ENCODE results near the gene IL25. TPM values are rescaled to one million over a fixed set of nuclear protein-coding genes. Genes with fewer than 3 reads are reported as not detected.
A peak's percentile ranks its signal among the peaks of the same experiment; 100 is the strongest.

Gene IL25
- polyA plus RNA-seq, 4 donors: not detected

DNA sequence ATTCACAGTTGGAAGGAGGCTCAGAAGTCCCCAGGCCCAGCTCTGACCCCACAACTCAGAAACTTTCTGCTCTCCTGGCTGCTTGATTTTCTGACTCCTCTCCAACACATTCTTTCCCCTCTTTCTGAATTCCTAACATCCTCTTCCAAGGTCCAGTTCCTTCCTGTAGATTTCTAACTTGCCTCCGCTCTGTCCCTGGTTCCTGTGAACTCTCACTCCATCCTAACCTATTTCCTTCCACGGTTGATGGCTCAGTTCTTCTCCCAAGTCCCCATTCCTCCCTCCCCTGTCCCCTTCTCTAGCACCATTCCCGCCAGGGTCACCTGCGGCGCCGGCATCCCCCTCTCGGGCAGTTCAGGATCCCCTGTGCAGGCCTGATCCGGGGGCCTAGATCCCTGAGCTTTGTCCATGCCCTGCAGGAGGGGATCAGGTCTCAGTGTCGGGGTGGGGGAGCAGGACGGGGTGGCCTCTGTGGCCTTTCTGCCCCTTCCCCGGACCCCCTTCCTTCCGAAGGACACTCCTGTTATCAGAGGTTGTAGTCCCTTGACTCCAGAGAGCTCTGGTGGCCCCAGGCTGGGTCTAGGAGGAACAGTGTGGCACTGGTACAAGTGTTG lies 13.9 kb upstream of the IL25 start:
- H3K4me3 ChIP-seq (ENCODE audit: low read depth in 1 of 3, low read length in 3 of 3): no peak overlapping the region
- WGBS, 3 donors: 83 to 89% (median 85%) methylated on average over 12 of the region's 12 CpGs
- H3K27me3 ChIP-seq (ENCODE audit: control insufficient read depth in 3 of 3, insufficient read depth in 3 of 3, low read length in 3 of 3): peaks cover 0 to 5% (median 4%) of the 10 kb centered on the region in 3 donors
- DNase-seq (no peak), FAIRE-seq (no peak)
- no peak overlapping the region for H3K27ac ChIP-seq (ENCODE audit: low read depth in 1 of 3, low read length in 2 of 3)
- H3K9me3 ChIP-seq (ENCODE audit: control insufficient read depth in 2 of 2, insufficient read depth in 1 of 2, low read depth in 1 of 2, low read length in 1 of 2): no peaks in the 10 kb centered on the region
- H3K4me1 ChIP-seq (ENCODE audit: control insufficient read depth in 3 of 3, insufficient read depth in 2 of 3, low read depth in 1 of 3, low read length in 2 of 3): no peaks in the 10 kb centered on the region
- H3K36me3 ChIP-seq (ENCODE audit: control insufficient read depth in 3 of 3, insufficient read depth in 2 of 3, low read depth in 1 of 3, low read length in 3 of 3): peaks cover 0 to 34% (median 0%) of the 10 kb centered on the region in 3 donors

DNA sequence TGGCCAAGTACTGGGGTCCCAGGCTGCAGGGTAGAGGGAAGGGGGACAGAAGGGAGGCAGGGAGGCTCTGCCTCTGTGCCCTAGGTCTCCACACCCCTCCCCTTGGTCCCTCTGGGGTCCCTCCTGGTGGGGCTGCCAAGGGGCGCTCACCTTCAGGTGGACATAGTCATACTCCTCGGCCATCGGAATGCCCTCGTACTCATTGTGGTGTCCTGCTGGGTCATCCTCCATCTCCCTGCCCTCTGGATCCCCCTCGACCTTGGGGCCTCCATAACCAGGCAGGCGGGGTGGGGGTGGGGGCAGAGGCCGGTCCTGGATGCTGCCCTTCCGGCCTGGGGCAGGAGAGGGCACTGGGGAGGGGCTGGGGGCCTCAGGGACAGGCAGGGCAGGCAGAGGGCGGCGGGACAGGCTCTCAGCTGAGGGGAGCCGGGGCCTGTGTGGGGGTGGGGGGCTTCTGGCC lies 13.4 kb upstream of the IL25 start:
- H3K27ac ChIP-seq (ENCODE audit: low read depth in 1 of 3, low read length in 2 of 3): no peak overlapping the region
- H3K4me3 ChIP-seq (ENCODE audit: low read depth in 1 of 3, low read length in 3 of 3): no peak overlapping the region
- H3K36me3 ChIP-seq (ENCODE audit: control insufficient read depth in 3 of 3, insufficient read depth in 2 of 3, low read depth in 1 of 3, low read length in 3 of 3): peaks cover 0 to 34% (median 0%) of the 10 kb centered on the region in 3 donors
- DNase-seq: no peak
- 57 to 79% (median 73%) methylated on average over 8 to 11 of the region's 11 CpGs for WGBS, 3 donors
- peaks cover 0 to under 1% (median 0%) of the 10 kb centered on the region in 3 donors for H3K4me1 ChIP-seq (ENCODE audit: control insufficient read depth in 3 of 3, insufficient read depth in 2 of 3, low read depth in 1 of 3, low read length in 2 of 3)
- H3K9me3 ChIP-seq (ENCODE audit: control insufficient read depth in 2 of 2, insufficient read depth in 1 of 2, low read depth in 1 of 2, low read length in 1 of 2): no peaks in the 10 kb centered on the region
- no peak for FAIRE-seq
- H3K27me3 ChIP-seq (ENCODE audit: control insufficient read depth in 3 of 3, insufficient read depth in 3 of 3, low read length in 3 of 3): peaks cover 0 to 4% (median 3%) of the 10 kb centered on the region in 3 donors

DNA sequence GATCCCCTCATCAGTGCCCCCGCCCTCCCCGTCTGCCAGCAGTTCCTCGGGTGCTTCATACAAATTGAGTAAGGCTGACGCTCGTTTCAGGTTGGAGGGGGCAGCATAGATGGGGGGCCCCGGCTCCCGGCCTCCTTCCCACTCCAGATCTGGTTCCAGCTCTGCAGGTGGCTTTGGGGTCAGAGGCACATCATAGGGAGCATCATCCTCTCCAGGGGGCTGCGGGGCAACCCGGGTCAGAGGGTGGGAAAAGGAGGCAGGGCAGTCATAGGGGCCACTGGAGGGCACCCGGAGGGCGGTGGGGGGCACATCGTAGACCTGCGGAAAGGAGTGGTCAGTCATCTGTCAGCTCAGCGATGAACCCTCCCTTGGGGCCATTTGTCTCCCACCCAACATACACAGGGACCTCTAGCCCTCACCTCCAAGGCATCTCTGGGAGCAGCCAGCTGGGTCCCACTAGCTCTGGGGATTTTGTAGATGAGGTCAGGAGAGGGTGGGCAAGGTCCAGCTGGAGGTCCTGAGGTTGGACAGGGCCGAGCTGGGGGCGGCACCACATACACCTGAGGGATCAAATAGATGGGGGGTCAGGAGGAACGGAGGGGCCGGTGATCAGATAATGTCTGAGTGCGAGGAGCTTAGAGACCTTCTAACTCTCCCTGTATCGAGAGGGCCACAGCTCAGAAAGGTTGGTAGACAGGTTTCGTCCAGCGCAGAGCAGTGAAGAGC lies 12.7 kb upstream of the IL25 start:
- Histone ChIP-seq H3K4me3 (ENCODE audit: low read depth in 1 of 3, low read length in 3 of 3) (no peak overlapping the region), H3K4me1 (ENCODE audit: control insufficient read depth in 3 of 3, insufficient read depth in 2 of 3, low read depth in 1 of 3, low read length in 2 of 3) (peaks cover 0 to 5% (median 0%) of the 10 kb centered on the region in 3 donors), H3K27ac (ENCODE audit: low read depth in 1 of 3, low read length in 2 of 3) (no peak overlapping the region), H3K36me3 (ENCODE audit: control insufficient read depth in 3 of 3, insufficient read depth in 2 of 3, low read depth in 1 of 3, low read length in 3 of 3) (peaks cover 0 to 34% (median 0%) of the 10 kb centered on the region in 3 donors), H3K9me3 (ENCODE audit: control insufficient read depth in 2 of 2, insufficient read depth in 1 of 2, low read depth in 1 of 2, low read length in 1 of 2) (no peaks in the 10 kb centered on the region), H3K27me3 (ENCODE audit: control insufficient read depth in 3 of 3, insufficient read depth in 3 of 3, low read length in 3 of 3) (peaks cover 0 to 5% (median 5%) of the 10 kb centered on the region in 3 donors)
- 82 to 87% (median 84%) methylated on average over 22 of the region's 22 CpGs for WGBS, 3 donors
- no peak for FAIRE-seq
- DNase-seq: no peak

DNA sequence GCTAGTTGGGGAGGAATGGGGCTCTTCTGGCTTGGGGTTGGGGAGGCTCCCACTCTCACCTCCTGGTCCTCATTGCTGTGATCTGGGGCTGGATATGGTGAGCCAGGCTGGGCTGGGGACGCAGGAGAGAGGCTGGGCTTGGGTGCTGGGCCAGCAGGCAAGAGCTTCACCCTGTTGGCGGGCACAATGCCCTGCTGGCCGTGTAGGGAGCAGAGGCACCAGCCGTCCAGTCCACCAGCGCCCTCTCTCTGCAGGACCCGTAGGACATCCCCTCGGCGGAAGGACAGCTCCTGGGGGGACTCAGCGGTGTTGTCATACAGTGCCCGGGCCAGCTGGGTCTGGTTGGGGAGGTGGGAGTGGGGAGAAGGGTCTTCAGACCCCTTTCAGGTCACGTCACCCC lies 12.1 kb upstream of the IL25 start:
- Histone ChIP-seq H3K4me3 (ENCODE audit: low read depth in 1 of 3, low read length in 3 of 3) (no peak overlapping the region), H3K4me1 (ENCODE audit: control insufficient read depth in 3 of 3, insufficient read depth in 2 of 3, low read depth in 1 of 3, low read length in 2 of 3) (peaks cover 0 to 6% (median under 1%) of the 10 kb centered on the region in 3 donors), H3K9me3 (ENCODE audit: control insufficient read depth in 2 of 2, insufficient read depth in 1 of 2, low read depth in 1 of 2, low read length in 1 of 2) (no peaks in the 10 kb centered on the region), H3K27me3 (ENCODE audit: control insufficient read depth in 3 of 3, insufficient read depth in 3 of 3, low read length in 3 of 3) (peaks cover 5 to 7% (median 6%) of the 10 kb centered on the region in 3 donors), H3K36me3 (ENCODE audit: control insufficient read depth in 3 of 3, insufficient read depth in 2 of 3, low read depth in 1 of 3, low read length in 3 of 3) (peaks cover 0 to 34% (median 0%) of the 10 kb centered on the region in 3 donors), H3K27ac (ENCODE audit: low read depth in 1 of 3, low read length in 2 of 3) (no peak overlapping the region)
- WGBS, 3 donors: 65 to 73% (median 70%) methylated on average over 11 of the region's 11 CpGs
- no peak for DNase-seq
- no peak for FAIRE-seq

DNA sequence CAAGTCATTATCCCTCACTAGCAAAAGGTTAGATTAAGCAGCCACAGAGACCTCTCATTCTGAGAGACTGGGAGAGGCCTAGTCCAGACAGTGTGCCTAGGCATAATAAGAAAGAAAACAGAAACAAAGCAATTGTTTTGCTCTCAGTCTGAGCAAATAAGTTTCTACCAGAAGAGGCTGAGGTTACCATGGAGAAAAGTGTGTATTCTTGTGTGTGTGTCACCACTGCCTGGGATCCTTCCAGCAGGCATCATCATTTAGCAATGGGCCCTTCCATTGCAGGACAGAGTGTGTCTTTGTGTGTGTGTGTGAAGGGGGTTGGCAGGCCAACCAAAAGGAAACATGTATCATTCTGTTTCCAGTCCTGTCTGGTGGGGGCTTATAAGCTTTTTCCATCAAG lies 11.3 kb upstream of the IL25 start:
- H3K4me1 ChIP-seq (ENCODE audit: control insufficient read depth in 3 of 3, insufficient read depth in 2 of 3, low read depth in 1 of 3, low read length in 2 of 3): peaks cover 0 to 6% (median 3%) of the 10 kb centered on the region in 3 donors
- peaks cover 0 to 34% (median 0%) of the 10 kb centered on the region in 3 donors for H3K36me3 ChIP-seq (ENCODE audit: control insufficient read depth in 3 of 3, insufficient read depth in 2 of 3, low read depth in 1 of 3, low read length in 3 of 3)
- peak overlapping the region in 1 of 3 donors; percentile 51 for H3K27ac ChIP-seq (ENCODE audit: low read depth in 1 of 3, low read length in 2 of 3)
- no peak for FAIRE-seq
- no peaks in the 10 kb centered on the region for H3K9me3 ChIP-seq (ENCODE audit: control insufficient read depth in 2 of 2, insufficient read depth in 1 of 2, low read depth in 1 of 2, low read length in 1 of 2)
- H3K4me3 ChIP-seq (ENCODE audit: low read depth in 1 of 3, low read length in 3 of 3): no peak overlapping the region
- H3K27me3 ChIP-seq (ENCODE audit: control insufficient read depth in 3 of 3, insufficient read depth in 3 of 3, low read length in 3 of 3): peaks cover 6 to 13% (median 7%) of the 10 kb centered on the region in 3 donors
- no peak for DNase-seq

DNA sequence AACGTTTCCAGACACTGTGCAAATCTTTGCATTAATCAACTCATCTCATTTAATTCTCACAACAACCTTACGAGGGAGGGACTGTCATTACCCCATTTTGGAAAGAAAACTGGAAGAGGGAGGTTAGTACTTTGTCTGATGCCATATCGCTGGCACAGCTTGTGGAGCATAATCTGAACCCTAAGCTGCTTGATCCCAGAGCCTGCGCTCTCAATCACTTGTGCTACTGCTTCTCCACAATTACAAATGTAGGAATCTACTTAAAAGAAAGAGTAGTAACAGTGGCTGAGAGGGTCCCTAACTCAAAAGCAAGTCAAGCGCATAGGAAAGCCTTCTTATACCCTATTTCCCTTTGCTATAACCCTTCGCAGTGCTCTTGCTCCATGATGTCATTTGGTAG lies 10.8 kb upstream of the IL25 start:
- H3K9me3 ChIP-seq (ENCODE audit: control insufficient read depth in 2 of 2, insufficient read depth in 1 of 2, low read depth in 1 of 2, low read length in 1 of 2): no peaks in the 10 kb centered on the region
- H3K4me1 ChIP-seq (ENCODE audit: control insufficient read depth in 3 of 3, insufficient read depth in 2 of 3, low read depth in 1 of 3, low read length in 2 of 3): peaks cover 0 to 9% (median 3%) of the 10 kb centered on the region in 3 donors
- WGBS, 3 donors: 79 to 80% (median 80%) methylated on average over 6 of the region's 6 CpGs
- H3K4me3 ChIP-seq (ENCODE audit: low read depth in 1 of 3, low read length in 3 of 3): no peak overlapping the region
- peaks cover 0 to 30% (median 0%) of the 10 kb centered on the region in 3 donors for H3K36me3 ChIP-seq (ENCODE audit: control insufficient read depth in 3 of 3, insufficient read depth in 2 of 3, low read depth in 1 of 3, low read length in 3 of 3)
- no peak for DNase-seq
- peak overlapping the region in 1 of 3 donors; percentile 51 for H3K27ac ChIP-seq (ENCODE audit: low read depth in 1 of 3, low read length in 2 of 3)
- no peak for FAIRE-seq
- H3K27me3 ChIP-seq (ENCODE audit: control insufficient read depth in 3 of 3, insufficient read depth in 3 of 3, low read length in 3 of 3): peaks cover 6 to 15% (median 7%) of the 10 kb centered on the region in 3 donors

DNA sequence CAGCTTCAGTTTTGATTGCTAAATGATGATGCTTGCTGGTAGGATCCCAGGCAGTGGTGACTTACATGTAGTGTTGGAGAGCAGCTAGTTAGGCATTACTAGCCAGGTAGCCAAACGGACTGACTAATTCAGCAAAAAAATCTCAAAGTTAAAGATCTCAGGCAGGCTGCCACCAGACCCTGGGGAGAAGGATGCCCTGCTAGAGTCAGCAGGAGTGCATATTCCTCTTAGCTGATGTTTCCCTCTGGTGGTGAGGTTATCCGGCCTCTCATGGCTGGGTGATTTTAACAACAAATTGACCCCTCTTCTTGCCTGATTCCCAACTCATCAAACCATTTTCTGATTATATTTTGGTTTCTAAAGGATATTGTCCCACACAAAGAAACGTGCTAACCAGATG lies 10.4 kb upstream of the IL25 start:
- H3K36me3 ChIP-seq (ENCODE audit: control insufficient read depth in 3 of 3, insufficient read depth in 2 of 3, low read depth in 1 of 3, low read length in 3 of 3): peaks cover 0 to 27% (median 0%) of the 10 kb centered on the region in 3 donors
- no peak for DNase-seq
- H3K4me1 ChIP-seq (ENCODE audit: control insufficient read depth in 3 of 3, insufficient read depth in 2 of 3, low read depth in 1 of 3, low read length in 2 of 3): peaks cover 0 to 11% (median 3%) of the 10 kb centered on the region in 3 donors
- H3K27ac ChIP-seq (ENCODE audit: low read depth in 1 of 3, low read length in 2 of 3): peak overlapping the region in 1 of 3 donors; percentile 51
- no peak for FAIRE-seq
- peaks cover 4 to 16% (median 6%) of the 10 kb centered on the region in 3 donors for H3K27me3 ChIP-seq (ENCODE audit: control insufficient read depth in 3 of 3, insufficient read depth in 3 of 3, low read length in 3 of 3)
- H3K9me3 ChIP-seq (ENCODE audit: control insufficient read depth in 2 of 2, insufficient read depth in 1 of 2, low read depth in 1 of 2, low read length in 1 of 2): no peaks in the 10 kb centered on the region
- 62 to 82% (median 62%) methylated on average over 3 of the region's 3 CpGs for WGBS, 3 donors
- H3K4me3 ChIP-seq (ENCODE audit: low read depth in 1 of 3, low read length in 3 of 3): no peak overlapping the region

DNA sequence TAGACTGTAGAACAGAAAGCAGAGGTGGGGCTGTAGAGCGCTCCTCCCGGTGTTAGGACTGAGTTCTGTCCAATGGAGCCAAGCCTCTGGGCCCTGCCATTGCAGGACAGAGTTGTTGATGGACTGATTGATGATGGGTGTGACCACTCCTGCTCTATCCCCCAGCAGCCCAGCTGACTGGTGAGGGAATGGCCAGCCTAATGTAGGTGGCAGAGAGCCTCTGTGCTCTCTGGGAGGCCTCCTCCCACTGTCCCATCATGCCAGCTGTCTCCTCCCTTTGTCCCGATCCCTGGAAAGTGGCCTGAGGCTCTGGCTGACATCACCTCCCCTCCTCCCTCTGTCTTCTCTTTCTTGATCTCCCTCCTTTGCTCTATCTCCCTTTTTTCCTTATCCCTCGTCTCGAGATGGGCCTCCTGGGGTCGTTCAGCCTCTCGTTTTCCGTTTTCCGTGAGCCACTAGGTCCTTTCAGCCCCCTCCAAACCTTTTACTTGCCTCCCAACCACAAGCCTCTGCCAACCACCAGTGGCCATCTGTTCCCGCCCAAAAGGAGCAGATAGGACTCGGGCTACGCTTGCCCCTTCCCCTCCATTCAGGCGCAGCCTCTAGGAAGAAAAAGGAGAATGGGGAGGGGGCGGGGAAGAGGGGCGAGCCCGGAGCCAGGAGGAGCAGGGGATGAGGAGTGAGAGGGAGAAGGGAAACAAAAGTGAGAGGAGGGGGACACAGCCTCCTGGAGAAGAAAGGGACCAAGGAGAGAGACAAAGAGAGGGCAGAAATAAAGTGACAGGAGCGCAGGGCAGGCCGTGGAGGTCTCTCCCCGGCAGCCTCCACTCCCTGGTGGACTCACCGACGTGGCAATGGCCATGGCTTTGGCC lies 8.2 kb upstream of the IL25 start:
- peak overlapping the region in 1 of 3 donors; percentile 54 for H3K4me3 ChIP-seq (ENCODE audit: low read depth in 1 of 3, low read length in 3 of 3)
- FAIRE-seq (no peak), DNase-seq (peak in 1 of 2 donors; percentile 23)
- H3K9me3 ChIP-seq (ENCODE audit: control insufficient read depth in 2 of 2, insufficient read depth in 1 of 2, low read depth in 1 of 2, low read length in 1 of 2): no peaks in the 10 kb centered on the region
- peaks cover 6 to 16% (median 6%) of the 10 kb centered on the region in 3 donors for H3K27me3 ChIP-seq (ENCODE audit: control insufficient read depth in 3 of 3, insufficient read depth in 3 of 3, low read length in 3 of 3)
- H3K27ac ChIP-seq (ENCODE audit: low read depth in 1 of 3, low read length in 2 of 3): peak overlapping the region in 2 of 3 donors; percentile 75 to 86
- WGBS, 3 donors: 33 to 55% (median 44%) methylated on average over 20 to 21 of the region's 21 CpGs
- H3K4me1 ChIP-seq (ENCODE audit: control insufficient read depth in 3 of 3, insufficient read depth in 2 of 3, low read depth in 1 of 3, low read length in 2 of 3): peaks cover 0 to 11% (median 3%) of the 10 kb centered on the region in 3 donors
- peaks cover 0 to 15% (median 0%) of the 10 kb centered on the region in 3 donors for H3K36me3 ChIP-seq (ENCODE audit: control insufficient read depth in 3 of 3, insufficient read depth in 2 of 3, low read depth in 1 of 3, low read length in 3 of 3)
